HTERT RPE-1 (cell line): ENCODE measurements around the gene AGAP3.

ENCODE experiments used
- in situ Hi-C: fragments of 300-500 bp; cut with MboI; formaldehyde crosslinking; loops from 4 replicates; pipeline ENCODE4 v1.14.3; 2020; ENCODE audit warnings: low sequenced_read_pairs

Gene AGAP3

GRCh38 chr7:151179287-151179860 is 93.1 kb downstream of the AGAP3 start:
- in situ Hi-C loops = no loop called here

GRCh38 chr7:151179946-151180345 is 93.7 kb downstream of the AGAP3 start:
- in situ Hi-C loops = no loop called here

DNA sequence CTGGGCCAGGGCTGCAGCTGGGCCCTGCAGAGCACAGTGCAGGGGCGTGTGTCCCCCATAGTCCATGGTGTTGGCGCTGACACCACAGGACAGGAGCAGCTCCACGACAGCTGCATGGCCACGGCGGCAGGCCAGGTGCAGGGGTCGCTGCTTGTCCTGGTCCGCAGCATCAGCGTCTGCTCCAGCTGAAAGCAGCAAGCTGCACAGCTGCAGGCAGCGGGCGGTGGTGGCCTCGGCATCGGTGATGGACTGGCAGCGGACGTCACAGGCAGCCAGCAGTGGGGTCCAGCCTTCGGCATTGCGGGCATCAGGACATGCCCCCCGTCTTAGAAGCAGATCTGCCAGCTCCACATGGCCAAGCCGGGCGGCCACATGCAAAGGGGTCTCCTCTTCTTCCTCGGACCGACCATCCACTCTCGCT is 94.7 kb downstream of the AGAP3 start:
- in situ Hi-C loops = no loop called here

- in situ Hi-C loops = no loop called here
Measured at GRCh38 chr7:151185762-151186639, 99.7 kb downstream of the AGAP3 start.

DNA sequence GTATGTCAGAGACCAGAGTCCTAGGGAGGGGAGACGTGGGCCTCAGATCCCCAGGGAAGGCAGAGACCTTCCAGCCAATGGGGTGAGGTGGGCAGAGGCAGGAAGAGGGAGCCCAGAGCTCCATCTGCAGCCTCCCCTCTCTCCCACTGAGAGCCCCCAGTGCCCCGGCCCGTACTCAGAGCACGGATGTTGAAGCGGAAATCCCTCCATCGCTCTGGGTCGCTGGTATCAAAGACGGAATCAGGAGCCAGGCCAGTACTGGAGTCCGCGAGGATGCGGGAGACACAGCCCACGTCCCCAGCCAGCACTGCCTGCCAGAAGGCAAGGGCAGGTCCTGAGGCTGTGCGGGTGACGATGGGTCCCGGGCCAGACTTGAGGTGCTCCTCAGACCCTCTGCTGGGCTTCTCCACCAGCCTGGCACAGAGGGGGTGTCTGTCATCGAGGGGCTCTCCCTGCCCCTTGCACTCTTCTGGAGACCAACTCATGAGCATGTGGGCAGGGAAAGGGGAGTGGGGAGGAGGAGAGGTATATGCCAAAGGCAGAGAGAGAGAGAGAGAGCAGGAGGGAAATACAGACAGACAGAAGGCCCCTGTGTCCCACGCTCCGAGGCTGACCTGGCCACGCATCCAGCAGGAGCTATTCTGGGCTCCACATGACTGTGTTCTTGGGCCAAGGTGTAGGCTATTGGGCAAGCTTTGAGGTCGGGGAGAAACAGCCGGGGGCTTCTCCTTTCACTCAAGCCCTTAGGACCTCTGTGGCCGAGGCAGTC is 100.5 kb downstream of the AGAP3 start, which contains the start of gene ASB10:
Gene ASB10 (minus strand): TSS at position 611 of the 769 bp plus-strand sequence. CDS start 120 bp downstream, at position 491.
- in situ Hi-C loops = no loop called here

DNA sequence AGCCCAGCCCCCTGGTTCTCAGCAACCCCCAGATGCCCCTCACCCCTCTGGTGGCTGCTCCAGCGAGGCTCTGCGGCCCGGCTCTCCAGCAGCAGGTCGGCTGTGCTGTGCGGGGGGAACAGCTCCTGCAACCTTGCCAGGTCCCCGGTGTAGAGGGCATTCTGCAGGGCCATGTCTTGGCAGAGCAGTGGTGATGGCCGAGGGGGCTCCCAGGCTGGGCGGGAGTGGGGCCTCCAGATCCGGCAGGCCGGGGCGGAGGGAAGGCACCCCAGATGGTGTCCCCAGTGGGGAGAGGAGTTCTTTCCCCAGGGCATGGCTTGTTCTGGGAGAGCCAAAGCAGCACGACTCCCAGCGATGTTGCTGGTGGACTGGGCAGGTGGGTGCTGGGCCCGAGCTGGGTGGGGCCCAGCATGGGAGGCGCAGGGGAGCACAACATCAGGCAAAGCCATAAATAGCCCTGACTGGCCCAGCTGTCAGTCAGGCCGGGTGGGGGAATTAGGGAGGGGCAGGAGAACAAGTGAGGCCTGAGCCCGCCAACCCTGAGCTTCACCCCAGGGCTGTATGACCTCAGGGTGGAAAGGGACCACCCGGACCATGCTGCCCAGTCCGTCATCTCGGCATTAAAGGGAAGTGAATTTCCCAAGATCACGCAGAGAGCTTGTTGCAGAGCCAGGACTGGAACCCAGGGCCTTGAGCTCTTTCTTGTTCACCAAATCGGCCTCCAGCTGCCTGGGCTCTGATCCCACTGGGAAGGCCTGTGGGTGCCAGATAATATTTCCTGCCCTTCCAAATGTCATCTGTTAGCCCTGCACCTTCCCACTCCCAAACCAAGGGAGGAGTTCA is 101.4 kb downstream of the AGAP3 start:
- in situ Hi-C loops = no loop called here

DNA sequence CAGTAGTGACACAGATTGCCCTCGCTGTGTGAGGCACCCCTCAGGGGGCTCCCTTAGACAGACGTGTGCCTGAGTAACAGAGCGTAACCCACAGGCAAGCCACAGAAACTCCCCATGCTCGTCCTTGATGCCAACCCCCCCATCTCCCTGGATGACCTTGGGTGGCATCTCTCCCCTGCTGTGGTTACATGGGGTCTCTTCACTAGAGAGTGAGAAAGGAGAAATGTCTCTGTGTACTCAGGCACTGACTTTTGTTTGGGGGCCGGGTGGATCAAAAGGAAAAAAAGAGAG is 101.9 kb downstream of the AGAP3 start:
- in situ Hi-C loops = no loop called here

DNA sequence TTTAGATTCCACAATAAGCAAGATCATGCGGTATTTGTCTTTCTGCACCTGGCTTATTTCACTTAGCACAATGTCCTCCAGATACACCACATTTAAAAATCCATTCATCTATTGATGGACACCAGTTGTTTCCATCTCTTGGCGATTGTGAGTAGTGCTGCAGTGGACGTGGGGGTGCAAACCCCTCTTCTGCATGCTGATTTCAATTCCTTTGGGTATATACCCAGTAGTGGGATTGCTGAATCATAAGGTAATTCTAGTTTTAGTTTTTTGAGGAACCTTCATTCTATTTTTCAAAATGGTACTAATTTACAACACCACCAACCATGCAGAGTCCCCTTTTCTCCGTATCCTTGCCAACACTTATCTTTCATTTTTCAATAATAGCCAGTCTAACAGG is 102.8 kb downstream of the AGAP3 start:
- in situ Hi-C loops = no loop called here

DNA sequence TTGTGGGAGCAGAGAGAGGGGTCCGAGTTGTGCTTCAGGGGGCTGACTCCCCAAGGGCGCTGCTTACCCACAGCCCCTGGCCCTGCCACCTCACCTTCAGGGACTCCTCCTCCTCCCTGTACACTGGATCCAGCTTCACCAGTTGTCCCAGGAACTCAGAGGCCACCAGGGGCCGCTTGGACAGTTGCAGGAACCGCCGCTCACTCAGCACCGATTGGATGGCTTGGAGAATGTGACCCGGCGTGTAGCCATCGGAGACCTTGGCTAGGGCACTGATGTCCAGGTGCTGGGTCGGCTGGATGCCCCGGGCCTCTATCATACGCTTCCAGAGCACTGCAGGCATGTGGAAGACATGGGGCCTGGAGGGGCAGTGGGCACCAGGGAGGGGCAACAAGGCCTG is 105.3 kb downstream of the AGAP3 start:
- in situ Hi-C loops = no loop called here

DNA sequence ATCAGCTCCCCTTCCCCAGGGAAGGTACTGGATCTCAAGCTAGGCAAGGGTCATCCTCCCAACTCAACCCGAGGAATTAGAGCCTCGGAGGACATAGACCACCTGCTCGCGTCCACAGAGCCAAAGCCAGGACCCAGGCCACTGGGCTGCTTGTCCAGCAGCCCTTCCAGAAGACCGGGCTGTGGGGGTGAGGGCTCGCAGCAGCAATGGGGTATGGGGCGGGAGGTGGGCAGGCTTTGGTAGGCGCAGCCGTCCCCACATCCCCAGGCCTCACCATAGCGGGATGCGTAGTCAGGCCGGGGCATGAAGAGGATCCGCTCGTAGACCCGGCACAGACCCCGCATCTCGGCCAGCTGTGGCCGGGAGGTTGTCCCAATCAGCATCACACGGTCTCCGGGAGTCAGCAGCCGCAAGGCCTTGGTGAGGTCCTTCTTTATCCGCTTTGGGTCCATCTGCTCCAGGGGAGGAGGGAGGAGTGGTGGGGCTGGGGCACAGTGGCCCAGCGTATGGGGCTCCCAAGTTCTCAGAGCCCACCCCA is 105.8 kb downstream of the AGAP3 start:
- in situ Hi-C loops = no loop called here

GRCh38 chr7:151193203-151193978 is 107.1 kb downstream of the AGAP3 start:
- in situ Hi-C loops = no loop called here
